GM12878 (cell line): ENCODE data around the gene DGLUCY. TPM values are rescaled to one million over a fixed set of nuclear protein-coding genes. Genes with fewer than 3 reads are reported as not detected.

Experiments
- ATAC-seq: fragments of 200-7000 bp; cut with Tn5 transposase; 3 replicates; pipeline ENCODE4 v1.9.1; 2020; ENCODE audit warnings: mild to moderate bottlenecking, moderate library complexity
- BruUV-seq: library from RNA; stranded (reverse); fragments of 400-500 nt; replicated peaks from 2 replicates; lab custom pipeline; 2021; lab: Mats Ljungman, UMichigan
- CTCF ChIA-PET: fragments of 300-600 bp; sonication (Branson Sonifier 250); formaldehyde crosslinking; extraction: SDS; loops from one replicate; lab custom pipeline; 2021; ENCODE audit warnings: inconsistent platforms; lab: Yijun Ruan, JAX
- POLR2A ChIA-PET: fragments of 350-600 bp; formaldehyde crosslinking; extraction: SDS; loops from one replicate; lab custom pipeline; 2021; ENCODE audit warnings: inconsistent platforms; lab: Charles Lee
- RAD21 ChIA-PET: fragments of 300-600 bp; sonication (Branson Sonifier 250); formaldehyde crosslinking; loops from one replicate; lab custom pipeline; 2023; ENCODE audit warnings: antibody characterized with exemption; ENCODE audit not compliant: unreplicated experiment; lab: Charles Lee
- SMC1A ChIA-PET: fragments of 300-600 bp; sonication (Branson Sonifier 250); formaldehyde crosslinking; loops from one replicate; lab custom pipeline; 2023; ENCODE audit not compliant: unreplicated experiment, uncharacterized antibody; lab: Charles Lee
- DNase-seq: peaks from one replicate; pipeline ENCODE4 v3.0.0-alpha.2; 2011; ENCODE audit warnings: low read depth, low spot score
- FAIRE-seq: peaks from 3 replicates; lab custom pipeline; 2011; peaks lifted over from hg19 to GRCh38; lab: Jason Lieb, UNC
- H2AFZ ChIP-seq: 2 replicates; pipeline ENCODE4 v1.6.0; 2011; ENCODE audit warnings: low read depth, low read length, control low read depth; ENCODE audit not compliant: control insufficient read depth
- H3K27ac ChIP-seq: 2 replicates; pipeline ENCODE4 v1.5.1; 2011; ENCODE audit warnings: control low read depth; ENCODE audit not compliant: control insufficient read depth, insufficient read depth
- H3K27me3 ChIP-seq, 2 experiments: replicated peaks in 1 of 2; 2 replicates each; pipeline versions ENCODE4 v1.6.0 to v1.6.1; 2011; ENCODE audit warnings: low read length in 1 of 2; ENCODE audit not compliant: control insufficient read depth in 2 of 2, insufficient read depth in 2 of 2
- H3K36me3 ChIP-seq, 2 experiments: 2 replicates each; pipeline ENCODE4 v1.5.1; 2011; ENCODE audit warnings: low read length in 1 of 2; ENCODE audit not compliant: control insufficient read depth in 2 of 2, insufficient read depth in 2 of 2
- H3K4me1 ChIP-seq: 2 replicates; pipeline ENCODE4 v1.6.1; 2011; ENCODE audit warnings: mild to moderate bottlenecking, low read length, moderate library complexity, mixed read lengths; ENCODE audit not compliant: control insufficient read depth, insufficient read depth
- H3K4me2 ChIP-seq: 2 replicates; pipeline ENCODE4 v1.6.0; 2011; ENCODE audit warnings: control low read depth; ENCODE audit not compliant: control insufficient read depth, insufficient read depth
- H3K4me3 ChIP-seq: fragments of 200-600 bp; sonication (generic); 2 replicates; pipeline ENCODE4 v1.5.1; 2016
- H3K79me2 ChIP-seq: 2 replicates; pipeline ENCODE4 v1.6.0; 2011; ENCODE audit warnings: low read length; ENCODE audit not compliant: control insufficient read depth, insufficient read depth
- H3K9ac ChIP-seq: 2 replicates; pipeline ENCODE4 v1.8.0; 2011; ENCODE audit warnings: low read length, control low read depth, mixed read lengths; ENCODE audit not compliant: control insufficient read depth, insufficient read depth
- H3K9me3 ChIP-seq: replicated peaks from 3 replicates; pipeline ENCODE4 v1.5.1; 2011; ENCODE audit warnings: mild to moderate bottlenecking, low read length; ENCODE audit not compliant: control insufficient read depth, insufficient read depth
- H4K20me1 ChIP-seq: 2 replicates; pipeline ENCODE4 v1.6.0; 2011; ENCODE audit not compliant: control insufficient read depth, insufficient read depth
- JUNB ChIP-seq: IDR thresholded peaks from 2 replicates; pipeline ENCODE4 v1.6.1; 2016; ENCODE audit warnings: antibody characterized with exemption, mild to moderate bottlenecking
- JUND ChIP-seq: IDR thresholded peaks from 2 replicates; pipeline ENCODE4 v1.6.1; 2012; ENCODE audit warnings: low read depth, mild to moderate bottlenecking, low read length, improper control_type of control experiment, moderate library complexity
- NFXL1 ChIP-seq: fragments of 450-650 bp; IDR thresholded peaks from 2 replicates; pipeline ENCODE4 v1.6.1; 2017; ENCODE audit warnings: antibody characterized with exemption, mild to moderate bottlenecking, borderline replicate concordance
- RFX5 ChIP-seq: IDR thresholded peaks from 2 replicates; pipeline ENCODE4 v1.6.1; 2011; ENCODE audit warnings: low read depth, low read length, improper control_type of control experiment
- RUNX3 ChIP-seq: IDR thresholded peaks from 2 replicates; pipeline ENCODE4 v1.6.1; 2012; ENCODE audit warnings: low read length, inconsistent platforms
- SMARCA5 ChIP-seq: fragments of 450-650 bp; IDR thresholded peaks from 2 replicates; pipeline ENCODE4 v1.6.1; 2017; ENCODE audit warnings: mild to moderate bottlenecking
- SP1 ChIP-seq: IDR thresholded peaks from one replicate; pipeline ENCODE4 v1.6.1; 2011; ENCODE audit warnings: low read depth, low read length
- SPI1 ChIP-seq: IDR thresholded peaks from 2 replicates; pipeline ENCODE4 v1.6.1; 2011; ENCODE audit warnings: low read depth, mild to moderate bottlenecking, low read length, moderate library complexity, borderline replicate concordance; ENCODE audit not compliant: insufficient read depth
- SRF ChIP-seq, 2 experiments: IDR thresholded peaks; 2 replicates each; pipeline ENCODE4 v1.6.1; 2011; ENCODE audit warnings: low read depth in 2 of 2, low read length in 2 of 2, mild to moderate bottlenecking in 1 of 2, moderate library complexity in 1 of 2
- WRNIP1 ChIP-seq: IDR thresholded peaks from 2 replicates; pipeline ENCODE4 v1.6.1; 2011; ENCODE audit warnings: low read depth, low read length, improper control_type of control experiment, borderline replicate concordance
- ZBED1 ChIP-seq: IDR thresholded peaks from 2 replicates; pipeline ENCODE4 v1.6.1; 2016; ENCODE audit warnings: borderline replicate concordance
- WGBS: methylation state at CpG from one replicate; pipeline ENCODE4 v1.1.6; 2016; ENCODE audit warnings: low lambda C conversion rate; ENCODE audit not compliant: insufficient replicate concordance, insufficient coverage; ENCODE audit errors: missing lambda C conversion rate; 5-methylcytosine and 5-hydroxymethylcytosine counted together
- in situ Hi-C: fragments of 300-500 bp; cut with MboI; formaldehyde crosslinking; loops from 9 replicates; pipeline ENCODE4 v1.14.3; 2018; ENCODE audit warnings: mixed read lengths
- intact Hi-C: fragments of 100-400 bp; cut with micrococcal nuclease; formaldehyde crosslinking; loops from one replicate; pipeline ENCODE4 v1.14.2; 2022; ENCODE audit not compliant: unreplicated experiment
- polyA plus RNA-seq, 11 experiments: library from polyadenylated mRNA; depleted of rRNA in 4 of 11; unstranded in 6 of 11; stranded (reverse) in 5 of 11; fragments of >200 nt; fragmentation: Nextera tagmentation in 4 of 11; fragmentation: Illumina TruSeq in 1 of 11; extraction: Ambion mirVana in 4 of 11; extraction: Trizol in 1 of 11; gene quantifications; 1 replicate in 1 of 11; 2 replicates in 10 of 11; pipeline versions ENCODE4 v1.2.1 to v1.2.3, GENCODE V29; 2011 to 2016; ENCODE audit warnings: inconsistent platforms in 2 of 11, missing spikeins in 2 of 11, low read depth in 1 of 11
- total RNA-seq, 4 experiments: library from RNA; depleted of rRNA in 3 of 4; stranded (reverse); fragments of >200 nt in 3 of 4; fragmentation: Illumina TruSeq in 1 of 4; extraction: Trizol in 1 of 4; gene quantifications; 2 replicates each; pipeline versions ENCODE4 v1.2.1 to v1.2.3, GENCODE V29; 2013 to 2021
- TF ChIP-seq, protein P1 (sequence below): fragments of 450-650 bp; IDR thresholded peaks from 2 replicates; pipeline ENCODE4 v1.6.1; 2017; ENCODE audit warnings: borderline replicate concordance
- TF ChIP-seq, protein P2 (sequence below): fragments of 450-650 bp; IDR thresholded peaks from 2 replicates; pipeline ENCODE4 v1.6.1; 2017; ENCODE audit warnings: mild to moderate bottlenecking, moderate library complexity
- TF ChIP-seq, protein P3 (sequence below): IDR thresholded peaks from 2 replicates; pipeline ENCODE4 v1.6.1; 2012; ENCODE audit warnings: low read depth, low read length, improper control_type of control experiment

DGLUCY gene
- total and polyA plus RNA-seq, 10 of the 15 experiments (the other 5 are each of a cell fraction or from before 2014, with no cell fraction given): 15.0 to 70.3 (median 55.1) TPM

DNA sequence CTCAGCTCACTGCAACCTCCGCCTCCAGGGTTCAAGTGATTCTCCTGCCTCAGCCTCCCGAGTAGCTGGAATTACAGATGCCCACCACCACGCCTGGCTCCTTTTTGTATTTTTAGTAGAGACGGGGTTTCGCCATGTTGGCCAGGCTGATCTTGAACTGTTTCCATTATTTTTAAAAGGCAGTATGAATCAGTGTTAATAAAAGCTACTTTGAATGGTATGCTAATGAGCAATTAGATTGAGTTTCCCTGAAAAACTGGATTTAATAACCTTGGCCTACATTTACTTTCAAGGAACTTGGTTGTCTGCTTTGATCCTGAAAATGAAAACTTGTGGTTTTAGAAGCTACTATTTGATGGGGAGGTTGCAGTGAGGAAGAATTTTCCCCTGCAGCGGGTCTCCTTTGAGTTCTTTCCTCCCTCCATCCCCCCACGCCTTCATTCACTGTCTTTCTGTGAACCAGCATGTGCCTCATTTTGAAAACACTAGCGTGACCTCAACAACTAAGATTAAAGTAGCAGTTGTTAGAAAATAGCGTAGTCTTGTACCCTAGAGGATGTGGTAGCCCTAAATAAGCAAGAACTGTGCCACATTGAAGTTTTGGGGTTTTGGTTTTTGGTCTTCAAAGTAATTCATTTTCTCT lies 35.7 kb upstream of the DGLUCY start:
- peak overlapping the region; percentile 62; the same call in 1 of the 2 replicates for H3K4me2 ChIP-seq
- in situ Hi-C loops: no loop called here
- SMC1A ChIA-PET: interaction anchor here (0.8 to 2.7 kb wide), 16 partner anchors 9 to 175 kb away, joined by 3 to 11 read pairs (median 4); partner anchors contain the start of genes DGLUCY and RPS6KA5
- BruUV-seq: no TSS peak
- RAD21 ChIA-PET: interaction anchor here (0.6 to 2.3 kb wide), 3 partner anchors 17 to 69 kb away, joined by 3 to 10 read pairs (median 3); partner anchors contain the start of gene RPS6KA5
- 33% methylated on average over 9 of the region's 9 CpGs for WGBS
- H3K4me3 ChIP-seq: no peak overlapping the region
- no peaks in the 10 kb centered on the region for H3K79me2 ChIP-seq
- H3K9ac ChIP-seq: peak overlapping the region; percentile 40; the same call in 1 of the 2 replicates
- H2AFZ ChIP-seq: peak overlapping the region; percentile 62
- H3K27ac ChIP-seq: peak overlapping the region; percentile 61; the same call in 1 of the 2 replicates
- no peaks in the 10 kb centered on the region for H3K9me3 ChIP-seq
- H3K36me3 ChIP-seq: no peaks in the 10 kb centered on the region
- intact Hi-C loops: loop anchor here (1.0 kb wide), 1 partner anchor 18 kb away; the partner anchor contains the start of gene RPS6KA5
- ATAC-seq: peak; percentile 98
- peaks cover 5% of the 10 kb centered on the region for H3K4me1 ChIP-seq
- peak; percentile 77 for DNase-seq
- CTCF ChIA-PET: interaction anchor here (0.7 to 2.0 kb wide), 10 partner anchors 9 to 175 kb away, joined by 3 to 7 read pairs (median 4); partner anchors contain the start of genes DGLUCY and RPS6KA5
- H4K20me1 ChIP-seq: no peaks in the 10 kb centered on the region
- FAIRE-seq: peak; percentile 84
- no peaks in the 10 kb centered on the region for H3K27me3 ChIP-seq
- POLR2A ChIA-PET: interaction anchor here (0.5 to 0.8 kb wide), 4 partner anchors 17 to 43 kb away, joined by 3 read pairs; partner anchors contain the start of gene DGLUCY
- no peak for TF ChIP-seq WRNIP1
- no peak for TF ChIP-seq SRF (IDR thresholded peaks at IDR 0.05; ENCODE audit: low read depth in 2 of 2, low read length in 2 of 2)
- TF ChIP-seq RFX5: no peak
- no peak for TF ChIP-seq SMARCA5
- no peak for TF ChIP-seq NFXL1
- peak; percentile 74; the same call in 1 of the 2 replicates for TF ChIP-seq ZBED1
- no peak for TF ChIP-seq SPI1
- TF ChIP-seq SP1: no peak
- TF ChIP-seq, protein P1, sequence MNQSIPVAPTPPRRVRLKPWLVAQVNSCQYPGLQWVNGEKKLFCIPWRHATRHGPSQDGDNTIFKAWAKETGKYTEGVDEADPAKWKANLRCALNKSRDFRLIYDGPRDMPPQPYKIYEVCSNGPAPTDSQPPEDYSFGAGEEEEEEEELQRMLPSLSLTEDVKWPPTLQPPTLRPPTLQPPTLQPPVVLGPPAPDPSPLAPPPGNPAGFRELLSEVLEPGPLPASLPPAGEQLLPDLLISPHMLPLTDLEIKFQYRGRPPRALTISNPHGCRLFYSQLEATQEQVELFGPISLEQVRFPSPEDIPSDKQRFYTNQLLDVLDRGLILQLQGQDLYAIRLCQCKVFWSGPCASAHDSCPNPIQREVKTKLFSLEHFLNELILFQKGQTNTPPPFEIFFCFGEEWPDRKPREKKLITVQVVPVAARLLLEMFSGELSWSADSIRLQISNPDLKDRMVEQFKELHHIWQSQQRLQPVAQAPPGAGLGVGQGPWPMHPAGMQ: no peak
- TF ChIP-seq, protein P2, sequence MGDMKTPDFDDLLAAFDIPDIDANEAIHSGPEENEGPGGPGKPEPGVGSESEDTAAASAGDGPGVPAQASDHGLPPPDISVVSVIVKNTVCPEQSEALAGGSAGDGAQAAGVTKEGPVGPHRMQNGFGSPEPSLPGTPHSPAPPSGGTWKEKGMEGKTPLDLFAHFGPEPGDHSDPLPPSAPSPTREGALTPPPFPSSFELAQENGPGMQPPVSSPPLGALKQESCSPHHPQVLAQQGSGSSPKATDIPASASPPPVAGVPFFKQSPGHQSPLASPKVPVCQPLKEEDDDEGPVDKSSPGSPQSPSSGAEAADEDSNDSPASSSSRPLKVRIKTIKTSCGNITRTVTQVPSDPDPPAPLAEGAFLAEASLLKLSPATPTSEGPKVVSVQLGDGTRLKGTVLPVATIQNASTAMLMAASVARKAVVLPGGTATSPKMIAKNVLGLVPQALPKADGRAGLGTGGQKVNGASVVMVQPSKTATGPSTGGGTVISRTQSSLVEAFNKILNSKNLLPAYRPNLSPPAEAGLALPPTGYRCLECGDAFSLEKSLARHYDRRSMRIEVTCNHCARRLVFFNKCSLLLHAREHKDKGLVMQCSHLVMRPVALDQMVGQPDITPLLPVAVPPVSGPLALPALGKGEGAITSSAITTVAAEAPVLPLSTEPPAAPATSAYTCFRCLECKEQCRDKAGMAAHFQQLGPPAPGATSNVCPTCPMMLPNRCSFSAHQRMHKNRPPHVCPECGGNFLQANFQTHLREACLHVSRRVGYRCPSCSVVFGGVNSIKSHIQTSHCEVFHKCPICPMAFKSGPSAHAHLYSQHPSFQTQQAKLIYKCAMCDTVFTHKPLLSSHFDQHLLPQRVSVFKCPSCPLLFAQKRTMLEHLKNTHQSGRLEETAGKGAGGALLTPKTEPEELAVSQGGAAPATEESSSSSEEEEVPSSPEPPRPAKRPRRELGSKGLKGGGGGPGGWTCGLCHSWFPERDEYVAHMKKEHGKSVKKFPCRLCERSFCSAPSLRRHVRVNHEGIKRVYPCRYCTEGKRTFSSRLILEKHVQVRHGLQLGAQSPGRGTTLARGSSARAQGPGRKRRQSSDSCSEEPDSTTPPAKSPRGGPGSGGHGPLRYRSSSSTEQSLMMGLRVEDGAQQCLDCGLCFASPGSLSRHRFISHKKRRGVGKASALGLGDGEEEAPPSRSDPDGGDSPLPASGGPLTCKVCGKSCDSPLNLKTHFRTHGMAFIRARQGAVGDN: peak; percentile 47; the same call in 1 of the 2 replicates
- TF ChIP-seq, protein P3, sequence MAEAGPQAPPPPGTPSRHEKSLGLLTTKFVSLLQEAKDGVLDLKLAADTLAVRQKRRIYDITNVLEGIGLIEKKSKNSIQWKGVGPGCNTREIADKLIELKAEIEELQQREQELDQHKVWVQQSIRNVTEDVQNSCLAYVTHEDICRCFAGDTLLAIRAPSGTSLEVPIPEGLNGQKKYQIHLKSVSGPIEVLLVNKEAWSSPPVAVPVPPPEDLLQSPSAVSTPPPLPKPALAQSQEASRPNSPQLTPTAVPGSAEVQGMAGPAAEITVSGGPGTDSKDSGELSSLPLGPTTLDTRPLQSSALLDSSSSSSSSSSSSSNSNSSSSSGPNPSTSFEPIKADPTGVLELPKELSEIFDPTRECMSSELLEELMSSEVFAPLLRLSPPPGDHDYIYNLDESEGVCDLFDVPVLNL: no peak
- peak; percentile 55; the same call in 1 of the 2 replicates for TF ChIP-seq JUNB
- no peak; the same call in 1 of the 2 replicates for TF ChIP-seq JUND
- peak; percentile 98 for TF ChIP-seq RUNX3
